DOHH2 (cell line): Measurements from ENCODE around the gene HELZ.

ENCODE experiments used
- CTCF ChIP-seq: fragments of 200-600 bp; sonication (generic); IDR thresholded peaks from one replicate; pipeline ENCODE4 v1.5.1; 2014; ENCODE audit warnings: antibody characterized with exemption, mild to moderate bottlenecking, low read depth, low read length; ENCODE audit not compliant: poor library complexity, severe bottlenecking
- EZH2phosphoT487 ChIP-seq: fragments of 200-600 bp; sonication (generic); IDR thresholded peaks from 2 replicates; pipeline ENCODE4 v1.6.1; 2017; ENCODE audit warnings: borderline replicate concordance, mild to moderate bottlenecking, antibody characterized with exemption, low read length, moderate library complexity, mixed read lengths

GRCh38 chr17:67055041-67055443 lies 190.0 kb downstream of the HELZ start:
- TF ChIP-seq CTCF: no peak
- TF ChIP-seq EZH2phosphoT487: no peak
